Measurements from ENCODE around the gene TUT7. TPM values are rescaled to one million over a fixed set of nuclear protein-coding genes. Genes with fewer than 3 reads are reported as not detected.

Gene TUT7
- total RNA-seq, 1 experiment from 2014 or later, result 51.2 TPM

GRCh38 chr9:86342269-86342668 lies 11.9 kb downstream of the TUT7 start:
- H3K4me1 ChIP-seq (ENCODE audit: low read length), result peaks cover 73% of the 10 kb centered on the region
- H3K79me2 ChIP-seq (ENCODE audit: low read length), result peaks cover 63% of the 10 kb centered on the region
- H3K4me2 ChIP-seq (ENCODE audit: low read depth, low read length, poor library complexity, severe bottlenecking), result no peak overlapping the region
- H3K27me3 ChIP-seq (ENCODE audit: low read length), result no peaks in the 10 kb centered on the region
- no peak overlapping the region for H3K9ac ChIP-seq (ENCODE audit: low read length)
- H3K9me3 ChIP-seq (ENCODE audit: low read length), result no peaks in the 10 kb centered on the region
- no peak for DNase-seq
- H3K27ac ChIP-seq (ENCODE audit: low read length), result peak overlapping the region; percentile 41; the same call in 1 of the 2 replicates
- H3K4me3 ChIP-seq (ENCODE audit: low read length), result no peak overlapping the region
- H3K36me3 ChIP-seq (ENCODE audit: insufficient read depth, low read length), result peaks cover 77% of the 10 kb centered on the region
- no peak overlapping the region for H2AFZ ChIP-seq (ENCODE audit: low read length)
- H3K9me2 ChIP-seq (replicated peaks; ENCODE audit: insufficient read depth, low read length), result no peaks in the 10 kb centered on the region
- no peaks in the 10 kb centered on the region for H4K20me1 ChIP-seq (ENCODE audit: insufficient read depth, low read depth, low read length)

GRCh38 chr9:86341007-86341491 lies 13.2 kb downstream of the TUT7 start:
- no peak for DNase-seq
- Histone ChIP-seq H3K27me3 (ENCODE audit: low read length) (no peaks in the 10 kb centered on the region), H3K9me3 (ENCODE audit: low read length) (no peaks in the 10 kb centered on the region), H4K20me1 (ENCODE audit: insufficient read depth, low read depth, low read length) (no peaks in the 10 kb centered on the region), H3K4me2 (ENCODE audit: low read depth, low read length, poor library complexity, severe bottlenecking) (peak overlapping the region; percentile 16), H3K9ac (ENCODE audit: low read length) (no peak overlapping the region), H3K36me3 (ENCODE audit: insufficient read depth, low read length) (peaks cover 86% of the 10 kb centered on the region), H3K4me3 (ENCODE audit: low read length) (no peak overlapping the region), H3K9me2 (replicated peaks; ENCODE audit: insufficient read depth, low read length) (no peaks in the 10 kb centered on the region), H3K79me2 (ENCODE audit: low read length) (peaks cover 51% of the 10 kb centered on the region), H3K27ac (ENCODE audit: low read length) (0 out of 2 replicates have a peak overlapping the region, but pooled peaks have one; percentile 7), H2AFZ (ENCODE audit: low read length) (no peak overlapping the region), H3K4me1 (ENCODE audit: low read length) (peaks cover 74% of the 10 kb centered on the region)

- no peaks in the 10 kb centered on the region for H4K20me1 ChIP-seq (ENCODE audit: insufficient read depth, low read depth, low read length)
- H3K27ac ChIP-seq (ENCODE audit: low read length), result 0 out of 2 replicates have a peak overlapping the region, but pooled peaks have one; percentile 16
- H3K9ac ChIP-seq (ENCODE audit: low read length), result no peak overlapping the region
- H3K79me2 ChIP-seq (ENCODE audit: low read length), result peaks cover 46% of the 10 kb centered on the region
- H2AFZ ChIP-seq (ENCODE audit: low read length), result no peak overlapping the region
- H3K4me1 ChIP-seq (ENCODE audit: low read length), result peaks cover 74% of the 10 kb centered on the region
- H3K9me2 ChIP-seq (replicated peaks; ENCODE audit: insufficient read depth, low read length), result no peaks in the 10 kb centered on the region
- no peak for DNase-seq
- peak overlapping the region; percentile 16 for H3K4me2 ChIP-seq (ENCODE audit: low read depth, low read length, poor library complexity, severe bottlenecking)
- no peaks in the 10 kb centered on the region for H3K27me3 ChIP-seq (ENCODE audit: low read length)
- H3K4me3 ChIP-seq (ENCODE audit: low read length), result no peak overlapping the region
- no peaks in the 10 kb centered on the region for H3K9me3 ChIP-seq (ENCODE audit: low read length)
- peaks cover 86% of the 10 kb centered on the region for H3K36me3 ChIP-seq (ENCODE audit: insufficient read depth, low read length)
Measured at GRCh38 chr9:86340356-86341006, 13.7 kb downstream of the TUT7 start.

GRCh38 chr9:86337469-86338108 lies 16.6 kb downstream of the TUT7 start:
- Histone ChIP-seq H3K4me2 (ENCODE audit: low read depth, low read length, poor library complexity, severe bottlenecking) (peak overlapping the region; percentile 53), H3K27ac (ENCODE audit: low read length) (peak overlapping the region; percentile 63)

GRCh38 chr9:86336058-86336457 lies 18.2 kb downstream of the TUT7 start:
- peaks cover 44% of the 10 kb centered on the region for H3K4me1 ChIP-seq (ENCODE audit: low read length)
- no peaks in the 10 kb centered on the region for H3K9me2 ChIP-seq (replicated peaks; ENCODE audit: insufficient read depth, low read length)
- no peak for DNase-seq
- H3K9me3 ChIP-seq (ENCODE audit: low read length), result no peaks in the 10 kb centered on the region
- no peaks in the 10 kb centered on the region for H4K20me1 ChIP-seq (ENCODE audit: insufficient read depth, low read depth, low read length)
- no peak overlapping the region for H3K4me2 ChIP-seq (ENCODE audit: low read depth, low read length, poor library complexity, severe bottlenecking)
- H3K79me2 ChIP-seq (ENCODE audit: low read length), result peaks cover 12% of the 10 kb centered on the region
- H2AFZ ChIP-seq (ENCODE audit: low read length), result no peak overlapping the region
- H3K27me3 ChIP-seq (ENCODE audit: low read length), result no peaks in the 10 kb centered on the region
- H3K27ac ChIP-seq (ENCODE audit: low read length), result no peak overlapping the region
- H3K36me3 ChIP-seq (ENCODE audit: insufficient read depth, low read length), result peaks cover 73% of the 10 kb centered on the region
- H3K4me3 ChIP-seq (ENCODE audit: low read length), result no peak overlapping the region
- no peak overlapping the region for H3K9ac ChIP-seq (ENCODE audit: low read length)

More at GRCh38 chr9:86337469-86338108, 16.6 kb downstream of the TUT7 start:
- DNase-seq, result no peak
- no peaks in the 10 kb centered on the region for H4K20me1 ChIP-seq (ENCODE audit: insufficient read depth, low read depth, low read length)
- H3K27me3 ChIP-seq (ENCODE audit: low read length), result no peaks in the 10 kb centered on the region
- no peaks in the 10 kb centered on the region for H3K9me2 ChIP-seq (replicated peaks; ENCODE audit: insufficient read depth, low read length)
- 0 out of 2 replicates have a peak overlapping the region, but pooled peaks have one; percentile 17 for H3K4me3 ChIP-seq (ENCODE audit: low read length)
- H3K9ac ChIP-seq (ENCODE audit: low read length), result no peak overlapping the region
- no peaks in the 10 kb centered on the region for H3K9me3 ChIP-seq (ENCODE audit: low read length)
- no peak overlapping the region for H2AFZ ChIP-seq (ENCODE audit: low read length)
- peaks cover 89% of the 10 kb centered on the region for H3K36me3 ChIP-seq (ENCODE audit: insufficient read depth, low read length)
- peaks cover 27% of the 10 kb centered on the region for H3K79me2 ChIP-seq (ENCODE audit: low read length)
- peaks cover 59% of the 10 kb centered on the region for H3K4me1 ChIP-seq (ENCODE audit: low read length)

GRCh38 chr9:86333651-86334050 lies 20.6 kb downstream of the TUT7 start:
- H3K4me3 ChIP-seq (ENCODE audit: low read length), result no peak overlapping the region
- H3K27ac ChIP-seq (ENCODE audit: low read length), result no peak overlapping the region
- DNase-seq, result no peak
- no peak overlapping the region for H3K4me2 ChIP-seq (ENCODE audit: low read depth, low read length, poor library complexity, severe bottlenecking)
- no peaks in the 10 kb centered on the region for H3K79me2 ChIP-seq (ENCODE audit: low read length)
- no peak overlapping the region for H2AFZ ChIP-seq (ENCODE audit: low read length)
- H3K9me2 ChIP-seq (replicated peaks; ENCODE audit: insufficient read depth, low read length), result no peaks in the 10 kb centered on the region
- no peak overlapping the region for H3K9ac ChIP-seq (ENCODE audit: low read length)
- no peaks in the 10 kb centered on the region for H3K9me3 ChIP-seq (ENCODE audit: low read length)
- H3K27me3 ChIP-seq (ENCODE audit: low read length), result no peaks in the 10 kb centered on the region
- H4K20me1 ChIP-seq (ENCODE audit: insufficient read depth, low read depth, low read length), result no peaks in the 10 kb centered on the region
- H3K36me3 ChIP-seq (ENCODE audit: insufficient read depth, low read length), result peaks cover 56% of the 10 kb centered on the region
- peaks cover 20% of the 10 kb centered on the region for H3K4me1 ChIP-seq (ENCODE audit: low read length)

- Histone ChIP-seq H3K4me3 (ENCODE audit: low read length) (no peak overlapping the region), H3K79me2 (ENCODE audit: low read length) (no peaks in the 10 kb centered on the region), H3K27ac (ENCODE audit: low read length) (no peak overlapping the region), H3K4me1 (ENCODE audit: low read length) (peaks cover 20% of the 10 kb centered on the region), H3K9me2 (replicated peaks; ENCODE audit: insufficient read depth, low read length) (no peaks in the 10 kb centered on the region), H2AFZ (ENCODE audit: low read length) (no peak overlapping the region), H3K9me3 (ENCODE audit: low read length) (no peaks in the 10 kb centered on the region), H3K36me3 (ENCODE audit: insufficient read depth, low read length) (peaks cover 52% of the 10 kb centered on the region), H3K27me3 (ENCODE audit: low read length) (no peaks in the 10 kb centered on the region), H3K4me2 (ENCODE audit: low read depth, low read length, poor library complexity, severe bottlenecking) (no peak overlapping the region), H3K9ac (ENCODE audit: low read length) (no peak overlapping the region), H4K20me1 (ENCODE audit: insufficient read depth, low read depth, low read length) (no peaks in the 10 kb centered on the region)
- no peak for DNase-seq
Measured at GRCh38 chr9:86330186-86330585, 24.0 kb downstream of the TUT7 start.

- Histone ChIP-seq H3K79me2 (ENCODE audit: low read length) (no peaks in the 10 kb centered on the region), H2AFZ (ENCODE audit: low read length) (no peak overlapping the region), H3K4me3 (ENCODE audit: low read length) (no peak overlapping the region), H3K9ac (ENCODE audit: low read length) (no peak overlapping the region), H3K9me3 (ENCODE audit: low read length) (no peaks in the 10 kb centered on the region), H3K4me2 (ENCODE audit: low read depth, low read length, poor library complexity, severe bottlenecking) (no peak overlapping the region), H3K36me3 (ENCODE audit: insufficient read depth, low read length) (peaks cover 53% of the 10 kb centered on the region), H3K27ac (ENCODE audit: low read length) (no peak overlapping the region), H3K27me3 (ENCODE audit: low read length) (no peaks in the 10 kb centered on the region), H4K20me1 (ENCODE audit: insufficient read depth, low read depth, low read length) (no peaks in the 10 kb centered on the region), H3K4me1 (ENCODE audit: low read length) (peaks cover 25% of the 10 kb centered on the region), H3K9me2 (replicated peaks; ENCODE audit: insufficient read depth, low read length) (no peaks in the 10 kb centered on the region)
- DNase-seq, result no peak
Measured at GRCh38 chr9:86329649-86330048, 24.6 kb downstream of the TUT7 start.

Measured in Karpas-422 (cell line).